HG03280 (cell line): ENCODE data around the gene CLEC4D.
"Not testable (repeated sequence)": the region's sequence is repeated elsewhere in the genome, so short reads cannot be mapped to it uniquely, and the experiment has no call there.

ENCODE experiments used
- ATAC-seq: cut with Tn5 transposase; IDR thresholded peaks from one replicate; pipeline ENCODE4 v1.9.1; 2021; ENCODE audit warnings: mild to moderate bottlenecking, moderate library complexity; ENCODE audit not compliant: unreplicated experiment

Gene CLEC4D

DNA sequence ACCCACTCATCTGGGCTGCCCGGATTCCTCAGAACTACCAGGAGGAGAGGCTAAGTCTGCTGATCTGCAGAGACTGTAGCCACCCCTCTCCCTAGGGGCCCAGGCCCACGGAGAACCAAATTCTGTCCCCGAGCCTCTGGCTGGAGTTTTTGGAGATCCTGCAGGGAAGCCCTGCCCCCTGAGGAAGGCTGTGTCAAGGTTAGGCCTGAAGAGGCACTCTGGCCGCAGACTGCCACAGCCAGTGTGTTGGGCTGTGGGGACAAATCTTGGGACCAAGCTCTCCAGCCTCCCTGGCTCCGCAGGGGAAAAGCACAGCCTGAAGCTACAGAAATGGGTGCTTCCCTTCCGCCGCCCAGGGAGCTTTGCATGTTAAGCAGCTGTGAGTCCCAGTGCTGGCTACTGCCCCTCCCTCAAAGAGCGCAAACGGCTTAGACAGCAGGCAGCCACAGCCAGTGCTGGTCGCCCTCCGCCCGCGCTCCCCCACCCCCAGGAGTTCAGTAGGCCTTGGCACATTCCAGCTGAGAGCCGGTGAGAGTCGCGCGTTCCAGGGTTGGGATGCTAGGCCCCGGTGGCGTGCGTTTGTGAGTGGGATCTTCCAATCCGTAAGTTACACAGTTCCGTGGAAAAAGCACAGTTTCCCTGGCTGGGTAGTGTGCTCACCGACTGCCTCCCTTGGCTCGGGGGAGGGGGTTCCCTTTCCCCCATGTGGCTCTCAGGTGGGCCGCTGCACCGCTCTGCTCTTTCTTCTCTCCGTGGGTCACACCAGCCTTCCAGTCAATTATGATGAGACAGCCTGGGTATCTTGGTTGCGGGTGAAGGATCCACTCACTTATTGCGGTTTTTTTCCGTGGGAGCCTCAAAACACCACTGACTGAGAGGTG lies 14.2 kb downstream of the CLEC4D start:
- no peak for ATAC-seq

- ATAC-seq = no peak
Observed at GRCh38 chr12:8532045-8532444, 18.7 kb downstream of the CLEC4D start.

GRCh38 chr12:8537820-8538219 lies 24.5 kb downstream of the CLEC4D start:
- ATAC-seq = not testable (repeated sequence)

GRCh38 chr12:8540831-8541230 lies 27.5 kb downstream of the CLEC4D start, which contains the start of gene CLEC4E:
Gene CLEC4E (minus strand): TSS chr12:8540905. CDS start chr12:8540797, 108 bp downstream.
- not testable (repeated sequence) for ATAC-seq

DNA sequence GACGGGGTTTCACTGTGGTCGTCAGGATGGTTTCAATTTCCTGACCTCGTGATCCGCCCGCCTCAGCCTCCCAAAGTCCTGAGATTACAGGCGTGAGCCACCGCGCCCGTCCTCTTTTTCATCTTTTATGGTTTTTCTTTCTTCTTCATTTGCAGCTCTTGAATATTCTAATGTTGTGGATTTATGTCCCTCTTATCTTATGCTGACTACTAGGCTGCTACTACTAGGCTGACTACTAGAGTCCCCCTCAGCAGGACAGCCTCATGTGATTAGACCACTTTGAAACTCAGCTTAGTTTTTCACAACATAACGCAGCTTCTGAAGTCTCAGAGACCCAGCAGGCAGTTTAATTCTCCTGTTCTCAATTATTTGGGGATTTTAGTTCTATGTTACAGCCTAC lies 28.3 kb downstream of the CLEC4D start:
- no peak for ATAC-seq

GRCh38 chr12:8544295-8544694 lies 31.0 kb downstream of the CLEC4D start:
- peak; percentile 58 for ATAC-seq

- ATAC-seq = no peak
Observed at GRCh38 chr12:8546591-8546990, 33.3 kb downstream of the CLEC4D start.

DNA sequence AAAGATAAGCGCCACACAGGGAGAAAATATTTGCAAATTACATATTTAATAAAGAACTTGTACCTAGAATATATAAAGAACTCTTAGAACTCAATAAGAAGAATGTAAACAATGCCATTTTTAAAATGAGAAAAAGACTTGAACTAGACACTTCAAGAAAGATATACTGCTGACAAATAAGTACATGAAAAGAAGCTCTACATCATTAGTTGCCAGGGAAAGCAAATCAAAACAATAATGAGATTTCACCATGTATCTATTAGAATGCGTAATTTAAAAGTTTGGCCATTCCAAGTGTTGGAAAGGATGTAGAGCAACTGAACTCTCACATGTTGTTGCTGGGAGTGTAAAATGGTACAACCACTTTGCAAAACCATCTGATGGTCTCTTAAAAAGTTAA lies 34.3 kb downstream of the CLEC4D start:
- ATAC-seq = no peak

GRCh38 chr12:8548192-8548591 lies 34.9 kb downstream of the CLEC4D start:
- no peak for ATAC-seq

DNA sequence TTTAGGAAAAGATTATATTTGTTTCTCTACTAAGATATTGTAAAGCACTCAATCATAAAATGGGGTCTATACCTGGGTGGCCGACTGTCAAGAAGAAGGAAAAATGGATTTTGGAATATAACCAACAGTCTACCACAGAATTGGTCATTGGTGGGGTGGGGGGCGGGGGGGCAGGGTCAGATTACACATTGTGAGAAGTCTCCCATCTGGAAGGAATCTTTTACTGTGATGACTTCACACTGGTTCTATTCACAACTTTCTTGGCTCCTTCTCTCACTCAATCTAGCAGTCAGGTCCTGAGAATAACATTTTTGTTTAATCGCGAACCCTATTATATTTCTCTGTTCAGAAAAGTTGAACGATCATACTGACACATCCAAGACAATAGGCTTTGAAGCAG lies 36.1 kb downstream of the CLEC4D start:
- no peak for ATAC-seq

- ATAC-seq = no peak
Observed at GRCh38 chr12:8553088-8553627, 39.9 kb downstream of the CLEC4D start.

DNA sequence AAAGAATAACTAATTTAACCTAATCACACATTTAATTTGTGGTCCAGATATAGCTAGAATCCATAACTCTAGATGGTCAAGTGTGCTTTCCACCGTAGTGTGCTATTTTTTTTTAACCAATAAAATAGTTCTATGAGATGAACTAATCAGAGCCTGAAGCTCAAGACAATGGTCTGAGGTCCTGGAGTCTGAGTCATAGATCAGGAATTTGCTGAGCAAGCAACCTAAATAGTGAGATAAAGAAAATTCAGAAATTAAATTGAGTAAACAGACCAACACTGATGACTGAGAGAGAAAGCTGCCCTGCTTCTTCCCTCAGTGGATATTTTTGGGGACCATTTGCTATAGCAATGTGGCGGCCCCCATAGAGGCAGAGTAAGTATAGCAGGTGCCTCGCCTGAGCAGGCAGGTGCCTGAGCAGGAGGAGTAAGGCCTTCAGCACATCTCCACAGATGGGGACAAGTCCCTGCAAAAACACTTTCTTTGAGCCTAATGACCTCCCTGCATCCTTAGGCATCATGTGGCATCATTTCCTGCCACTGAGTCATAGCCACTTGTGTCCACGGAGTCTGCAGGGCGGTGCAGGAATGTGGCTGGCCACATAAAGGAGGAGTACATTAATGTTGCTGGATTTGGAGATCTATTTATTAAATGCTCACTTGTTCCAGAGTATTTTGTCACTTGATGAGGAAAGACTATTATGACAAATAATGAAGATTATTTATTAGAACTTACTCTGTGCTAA lies 41.3 kb downstream of the CLEC4D start:
- ATAC-seq = no peak

DNA sequence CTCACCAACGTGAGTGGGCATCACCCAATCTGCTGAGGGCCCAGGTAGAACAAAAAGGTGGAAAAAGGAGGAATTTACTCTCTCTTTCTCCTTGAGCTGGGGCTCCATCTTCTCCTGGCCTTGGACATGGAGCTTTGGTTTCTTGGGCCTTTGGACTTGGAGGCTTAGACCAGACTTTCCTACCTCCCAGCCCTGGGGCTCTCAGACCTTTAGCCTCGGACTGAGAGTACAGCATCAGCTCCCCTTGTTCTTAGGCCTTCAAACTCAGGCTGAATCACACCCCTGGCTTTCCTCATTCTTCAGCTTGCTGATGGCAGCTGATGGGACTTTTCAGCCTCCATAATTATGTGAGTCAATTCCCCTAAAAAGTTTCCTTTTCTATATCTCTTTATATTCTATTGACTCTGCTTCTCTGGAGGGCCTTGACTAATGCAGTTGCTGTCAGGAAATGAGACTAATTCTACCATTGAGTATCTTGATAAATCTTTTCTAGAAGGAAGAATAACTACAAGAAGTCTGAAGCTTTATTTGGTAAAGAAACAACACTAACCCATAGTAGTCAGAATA lies 43.3 kb downstream of the CLEC4D start:
- ATAC-seq = no peak

DNA sequence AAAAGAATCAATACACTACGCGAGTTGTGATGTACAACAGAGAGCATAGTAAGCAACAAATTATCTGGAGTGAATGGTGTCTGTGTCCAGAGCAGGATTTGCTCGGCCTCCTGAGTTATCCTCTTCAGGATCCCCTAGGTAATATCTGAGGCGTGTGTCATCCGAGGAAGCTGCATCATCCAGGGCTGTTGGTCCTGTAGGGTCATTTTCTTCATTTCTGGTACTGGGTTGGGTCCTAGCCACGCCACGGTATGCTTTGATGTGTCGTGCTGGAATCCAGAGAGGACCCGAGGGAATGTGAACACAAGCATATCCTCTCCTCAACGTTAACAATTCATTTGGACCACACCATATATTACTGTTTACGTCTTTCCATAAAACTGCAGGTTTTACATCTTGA lies 46.4 kb downstream of the CLEC4D start:
- no peak for ATAC-seq

GRCh38 chr12:8561011-8561410 lies 47.7 kb downstream of the CLEC4D start:
- ATAC-seq = no peak

GRCh38 chr12:8562310-8562709 lies 49.0 kb downstream of the CLEC4D start:
- ATAC-seq = no peak

GRCh38 chr12:8563356-8563755 lies 50.1 kb downstream of the CLEC4D start:
- no peak for ATAC-seq

DNA sequence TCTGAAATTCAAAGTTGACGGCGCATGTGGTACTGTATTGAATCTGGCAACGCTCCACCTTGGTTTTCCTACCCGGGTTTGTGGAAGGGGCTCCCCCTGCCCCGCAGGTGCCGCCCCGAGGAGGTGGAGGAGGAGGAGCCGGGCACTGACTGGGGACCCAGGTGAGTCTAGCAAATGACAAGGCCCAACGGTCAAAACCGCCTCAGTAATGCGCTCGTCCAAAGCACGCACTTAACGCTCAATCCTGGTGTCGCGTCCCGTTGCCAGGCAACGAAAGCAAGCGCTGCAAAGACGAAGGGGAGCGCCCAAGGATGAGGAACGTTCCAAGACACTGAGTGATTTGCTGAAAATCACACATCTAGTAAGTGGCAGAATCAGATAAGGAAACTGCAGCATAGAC lies 51.4 kb downstream of the CLEC4D start:
- ATAC-seq = no peak

GRCh38 chr12:8566052-8566451 lies 52.7 kb downstream of the CLEC4D start:
- ATAC-seq = not testable (repeated sequence)

- ATAC-seq = no peak
Observed at GRCh38 chr12:8566525-8566924, 53.2 kb downstream of the CLEC4D start.
